PC-9 (cell line): Measurements from ENCODE around the gene TLCD3A. TPM values are rescaled to one million over a fixed set of nuclear protein-coding genes. Genes with fewer than 3 reads are reported as not detected.
"Not testable (repeated sequence)": the region's sequence is repeated elsewhere in the genome, so short reads cannot be mapped to it uniquely, and the experiment has no call there.

Experiments used
- BruUV-seq: library from RNA; stranded (reverse); fragments of 400-500 nt; replicated peaks from 2 replicates; lab custom pipeline; 2021; lab: Mats Ljungman, UMichigan
- CTCF ChIA-PET: fragments of 300-600 bp; sonication (Branson Sonifier 250); formaldehyde crosslinking; loops from one replicate; lab custom pipeline; 2022; ENCODE audit warnings: antibody characterized with exemption; lab: Charles Lee
- POLR2A ChIA-PET: fragments of 300-600 bp; sonication (Branson Sonifier 250); formaldehyde crosslinking; loops from one replicate; lab custom pipeline; 2022; ENCODE audit warnings: antibody characterized with exemption; ENCODE audit not compliant: unreplicated experiment; lab: Charles Lee
- DNase-seq, 2 experiments: peaks; one replicate each; pipeline versions ENCODE4 v3.0.0 to v3.0.0-alpha.2; 2015 to 2022; ENCODE audit warnings: mixed read lengths in 1 of 2
- H2AFZ ChIP-seq: fragments of 200-600 bp; sonication (generic); 2 replicates; pipeline ENCODE4 v1.8.1; 2017; ENCODE audit warnings: antibody characterized with exemption
- H3F3A ChIP-seq: fragments of 200-600 bp; sonication (generic); 2 replicates; pipeline ENCODE4 v1.8.1; 2017; ENCODE audit warnings: antibody characterized with exemption, mild to moderate bottlenecking, low read depth; ENCODE audit not compliant: insufficient read depth
- H3K27ac ChIP-seq: fragments of 200-600 bp; sonication (generic); 2 replicates; pipeline ENCODE4 v1.6.1; 2016; ENCODE audit warnings: mixed run types
- H3K27me3 ChIP-seq: fragments of 200-600 bp; sonication (generic); 2 replicates; pipeline ENCODE4 v1.6.1; 2016; ENCODE audit warnings: low read depth, mixed run types; ENCODE audit not compliant: insufficient read depth
- H3K36me3 ChIP-seq: fragments of 200-600 bp; sonication (generic); 2 replicates; pipeline ENCODE4 v1.6.1; 2016; ENCODE audit warnings: low read depth, mixed run types
- H3K4me1 ChIP-seq: fragments of 200-600 bp; sonication (generic); replicated peaks from 2 replicates; pipeline ENCODE4 v1.6.1; 2016; ENCODE audit warnings: mixed run types; ENCODE audit not compliant: insufficient read depth
- H3K4me2 ChIP-seq: fragments of 200-600 bp; sonication (generic); 2 replicates; pipeline ENCODE4 v1.6.1; 2017; ENCODE audit warnings: mixed run types
- H3K4me3 ChIP-seq: fragments of 200-600 bp; sonication (generic); 2 replicates; pipeline ENCODE4 v1.6.1; 2016; ENCODE audit warnings: mixed run types
- H3K79me2 ChIP-seq: fragments of 200-600 bp; sonication (generic); 2 replicates; pipeline ENCODE4 v1.6.1; 2017; ENCODE audit warnings: low read depth, mixed run types
- H3K9me2 ChIP-seq: fragments of 200-600 bp; sonication (generic); 2 replicates; pipeline ENCODE4 v1.8.1; 2017; ENCODE audit warnings: mild to moderate bottlenecking; ENCODE audit not compliant: insufficient read depth
- H3K9me3 ChIP-seq: fragments of 200-600 bp; sonication (generic); 2 replicates; pipeline ENCODE4 v1.8.1; 2016; ENCODE audit warnings: low read depth; ENCODE audit not compliant: insufficient read depth
- H4K20me1 ChIP-seq: fragments of 200-600 bp; sonication (generic); 2 replicates; pipeline ENCODE4 v1.8.1; 2017; ENCODE audit not compliant: insufficient read depth
- CTCF ChIP-seq: fragments of 200-600 bp; sonication (generic); conservative IDR thresholded peaks from 2 replicates; pipeline ENCODE4 v1.6.1; 2017; ENCODE audit warnings: mixed run types, antibody characterized with exemption, mild to moderate bottlenecking, moderate library complexity
- EZH2 ChIP-seq: fragments of 200-600 bp; sonication (generic); IDR thresholded peaks from 2 replicates; pipeline ENCODE4 v1.8.0; 2017; ENCODE audit warnings: antibody characterized with exemption, low read depth
- intact Hi-C: fragments of 100-400 bp; cut with micrococcal nuclease; formaldehyde crosslinking; loops from one replicate; pipeline ENCODE4 v1.10.0; 2022; ENCODE audit not compliant: unreplicated experiment
- total RNA-seq: library from RNA; stranded (reverse); gene quantifications from 2 replicates; pipeline ENCODE4 v1.2.3, GENCODE V29; 2021

The TLCD3A gene
- total RNA-seq, 1 experiment from 2014 or later, result 13.4 TPM

GRCh38 chr17:693791-694638, 38.4 kb upstream of the TLCD3A start:
- Histone ChIP-seq H3K4me2 (peak overlapping the region; percentile 77), H2AFZ (no peak overlapping the region), H3K4me1 (peaks cover 52% of the 10 kb centered on the region), H3K36me3 (peaks cover 26% of the 10 kb centered on the region), H3K27ac (peak overlapping the region; percentile 84), H3K9me3 (no peaks in the 10 kb centered on the region), H3K79me2 (peaks cover 8% of the 10 kb centered on the region; the same call in 1 of the 2 replicates), H3K4me3 (peak overlapping the region; percentile 31), H3F3A (peaks cover 31% of the 10 kb centered on the region), H3K9me2 (no peaks in the 10 kb centered on the region), H3K27me3 (no peaks in the 10 kb centered on the region), H4K20me1 (no peaks in the 10 kb centered on the region)
- ChIA-PET POLR2A (interaction anchor here (0.7 kb wide), 1 partner anchor 145 kb away, joined by 3 read pairs; no protein-coding TSS in a partner anchor), CTCF (interaction anchor here (0.6 kb wide), 1 partner anchor 138 kb away, joined by 6 read pairs; no protein-coding TSS in a partner anchor)
- TF ChIP-seq CTCF, result no peak
- TF ChIP-seq EZH2, result no peak
- TSS peak; percentile 87 for BruUV-seq
- peak; percentile 80 to 98 for DNase-seq
- intact Hi-C loops, result loop anchor here (1.0 kb wide), 2 partner anchors 25 to 282 kb away; no protein-coding TSS in a partner anchor

GRCh38 chr17:696369-696768, 36.0 kb upstream of the TLCD3A start:
- no peaks in the 10 kb centered on the region for H3K9me3 ChIP-seq
- no peak overlapping the region for H3K4me2 ChIP-seq
- POLR2A ChIA-PET, result no interaction called here
- CTCF ChIA-PET, result interaction anchor here (2.0 kb wide), 1 partner anchor 284 kb away, joined by 7 read pairs; no protein-coding TSS in a partner anchor
- DNase-seq, result no peak
- no TSS peak for BruUV-seq
- intact Hi-C loops, result loop anchor here (5.0 kb wide), 1 partner anchor 554 kb away; a partner anchor contains a TSS
- H3K27me3 ChIP-seq, result no peaks in the 10 kb centered on the region
- H2AFZ ChIP-seq, result no peak overlapping the region
- peaks cover 42% of the 10 kb centered on the region for H3K4me1 ChIP-seq
- H4K20me1 ChIP-seq, result 0 out of 2 replicates have a peak, but pooled peaks cover 9% of the 10 kb centered on the region
- H3K27ac ChIP-seq, result no peak overlapping the region
- H3K79me2 ChIP-seq, result peaks cover 13% of the 10 kb centered on the region; the same call in 1 of the 2 replicates
- H3K9me2 ChIP-seq, result no peaks in the 10 kb centered on the region
- H3K36me3 ChIP-seq, result peaks cover 14% of the 10 kb centered on the region
- no peak for TF ChIP-seq CTCF
- no peak for TF ChIP-seq EZH2
- H3K4me3 ChIP-seq, result no peak overlapping the region
- H3F3A ChIP-seq, result peaks cover 27% of the 10 kb centered on the region

- no peak overlapping the region for H3K4me2 ChIP-seq
- no peak overlapping the region for H3K27ac ChIP-seq
- CTCF ChIA-PET, result no interaction called here
- peaks cover 29% of the 10 kb centered on the region for H3K4me1 ChIP-seq
- TF ChIP-seq EZH2 (no peak), CTCF (no peak)
- H2AFZ ChIP-seq, result no peak overlapping the region
- H3F3A ChIP-seq, result peaks cover 22% of the 10 kb centered on the region
- POLR2A ChIA-PET, result no interaction called here
- DNase-seq, result no peak
- intact Hi-C loops, result loop anchor here (5.0 kb wide), 1 partner anchor 555 kb away; a partner anchor contains a TSS
- H3K4me3 ChIP-seq, result no peak overlapping the region
- no TSS peak for BruUV-seq
- H3K36me3 ChIP-seq, result peaks cover 10% of the 10 kb centered on the region
- no peaks in the 10 kb centered on the region for H3K9me2 ChIP-seq
- no peaks in the 10 kb centered on the region for H3K9me3 ChIP-seq
- 0 out of 2 replicates have a peak, but pooled peaks cover 9% of the 10 kb centered on the region for H4K20me1 ChIP-seq
- H3K27me3 ChIP-seq, result no peaks in the 10 kb centered on the region
- peaks cover 6% of the 10 kb centered on the region; the same call in 1 of the 2 replicates for H3K79me2 ChIP-seq
These were observed 34.7 kb upstream of the TLCD3A start for GRCh38 chr17:697682-698081.

- DNase-seq, H3K4me3 ChIP-seq, H3K4me2 ChIP-seq, H3K79me2 ChIP-seq, H3K27me3 ChIP-seq, H2AFZ ChIP-seq, H3K27ac ChIP-seq, H4K20me1 ChIP-seq, H3K9me3 ChIP-seq, H3K9me2 ChIP-seq, POLR2A ChIA-PET, BruUV-seq: not testable (repeated sequence)
- H3K4me1 ChIP-seq, result peaks cover 25% of the 10 kb centered on the region
- CTCF ChIA-PET, result interaction anchor here (0.6 to 1.2 kb wide), 3 partner anchors 126 to 396 kb away, joined by 3 to 18 read pairs (median 5); no protein-coding TSS in a partner anchor
- H3F3A ChIP-seq, result peaks cover 22% of the 10 kb centered on the region
- peaks cover 10% of the 10 kb centered on the region for H3K36me3 ChIP-seq
- intact Hi-C loops, result loop anchor here (5.0 kb wide), 1 partner anchor 556 kb away; a partner anchor contains a TSS
These were observed 34.3 kb upstream of the TLCD3A start for GRCh38 chr17:698096-698495.
